SK-N-SH treated with all-trans-retinoic acid at 6 μM for 48 hours (cell line): ENCODE results near the gene EPN1.

ENCODE experiments used
- ATAC-seq: fragments of 200-7000 bp; cut with Tn5 transposase; 3 replicates; pipeline ENCODE4 v1.9.1; 2020; ENCODE audit warnings: mild to moderate bottlenecking, moderate library complexity
- CREB5 ChIP-seq: fragments of 250-450 bp; sonication (Bioruptor Pico); IDR thresholded peaks from 2 replicates; pipeline ENCODE4 v1.5.1; 2020; ENCODE audit warnings: low read depth, mild to moderate bottlenecking, moderate library complexity
- ESRRG ChIP-seq: fragments of 250-450 bp; sonication (Bioruptor Pico); IDR thresholded peaks from 2 replicates; pipeline ENCODE4 v1.6.1; 2021; ENCODE audit warnings: mild to moderate bottlenecking
- GLIS3 ChIP-seq: fragments of 250-450 bp; sonication (Bioruptor Pico); IDR thresholded peaks from 2 replicates; pipeline ENCODE4 v1.5.0; 2020; ENCODE audit warnings: mild to moderate bottlenecking, moderate library complexity
- ISL1 ChIP-seq: fragments of 250-450 bp; sonication (Bioruptor Pico); IDR thresholded peaks from 2 replicates; pipeline ENCODE4 v2.1.2; 2022; ENCODE audit warnings: mild to moderate bottlenecking, moderate library complexity
- OSR1 ChIP-seq: fragments of 250-450 bp; sonication (Bioruptor Pico); IDR thresholded peaks from 2 replicates; pipeline ENCODE4 v1.8.0; 2022; ENCODE audit warnings: moderate library complexity, mild to moderate bottlenecking, inconsistent platforms
- PATZ1 ChIP-seq: fragments of 250-450 bp; sonication (Bioruptor Pico); IDR thresholded peaks from 2 replicates; pipeline ENCODE4 v1.8.0; 2020; ENCODE audit warnings: mild to moderate bottlenecking, moderate library complexity, borderline replicate concordance
- POU6F1 ChIP-seq: fragments of 250-450 bp; sonication (Bioruptor Pico); IDR thresholded peaks from 2 replicates; pipeline ENCODE4 v1.8.0; 2021; ENCODE audit warnings: low read depth, mild to moderate bottlenecking, moderate library complexity, borderline replicate concordance
- RARB ChIP-seq: fragments of 250-450 bp; sonication (Bioruptor Pico); IDR thresholded peaks from 2 replicates; pipeline ENCODE4 v1.8.0; 2021; ENCODE audit warnings: mild to moderate bottlenecking, moderate library complexity
- SNAI2 ChIP-seq: fragments of 250-450 bp; sonication (Bioruptor Pico); IDR thresholded peaks from 2 replicates; pipeline ENCODE4 v1.5.0; 2020; ENCODE audit warnings: mild to moderate bottlenecking, moderate library complexity
- TCF4 ChIP-seq: fragments of 250-450 bp; sonication (Bioruptor Pico); IDR thresholded peaks from 2 replicates; pipeline ENCODE4 v1.8.0; 2021; ENCODE audit warnings: mild to moderate bottlenecking, moderate library complexity, borderline replicate concordance
- TOX ChIP-seq: fragments of 250-450 bp; sonication (Bioruptor Pico); IDR thresholded peaks from 2 replicates; pipeline ENCODE4 v1.8.0; 2021; ENCODE audit warnings: mild to moderate bottlenecking, moderate library complexity, borderline replicate concordance
- TSHZ2 ChIP-seq: fragments of 250-450 bp; sonication (Bioruptor Pico); IDR thresholded peaks from 2 replicates; pipeline ENCODE4 v1.5.0; 2020; ENCODE audit warnings: mild to moderate bottlenecking, moderate library complexity
- ZC3H10 ChIP-seq: fragments of 250-450 bp; sonication (Bioruptor Pico); IDR thresholded peaks from 2 replicates; pipeline ENCODE4 v1.5.1; 2021; ENCODE audit warnings: mild to moderate bottlenecking, moderate library complexity
- ZFP3 ChIP-seq: fragments of 250-450 bp; sonication (Bioruptor Pico); IDR thresholded peaks from 2 replicates; pipeline ENCODE4 v1.5.0; 2020; ENCODE audit warnings: mild to moderate bottlenecking, moderate library complexity
- ZFP30 ChIP-seq: fragments of 450-650 bp; formaldehyde crosslinking; IDR thresholded peaks from 2 replicates; pipeline ENCODE4 v1.5.0; 2022; ENCODE audit warnings: mild to moderate bottlenecking, moderate library complexity
- ZNF565 ChIP-seq: fragments of 450-650 bp; formaldehyde crosslinking; conservative IDR thresholded peaks from 2 replicates; pipeline ENCODE4 v1.5.0; 2020; ENCODE audit warnings: low read depth, mild to moderate bottlenecking, moderate library complexity
- ZNF70 ChIP-seq: fragments of 450-650 bp; formaldehyde crosslinking; IDR thresholded peaks from 2 replicates; pipeline ENCODE4 v1.5.0; 2020; ENCODE audit warnings: mild to moderate bottlenecking, moderate library complexity
- ZNF8 ChIP-seq: fragments of 450-650 bp; formaldehyde crosslinking; IDR thresholded peaks from 2 replicates; pipeline ENCODE4 v1.5.0; 2020; ENCODE audit warnings: mild to moderate bottlenecking, moderate library complexity

EPN1 gene

GRCh38 chr19:55686311-55687050, 11.5 kb downstream of the EPN1 start (continued):
- TF ChIP-seq ZNF8 (CRISPR knock-in tag) (no peak), RARB (CRISPR knock-in tag) (no peak), ZFP30 (CRISPR knock-in tag) (no peak), ESRRG (no peak), ZFP3 (no peak), TOX (CRISPR knock-in tag) (no peak), TCF4 (CRISPR knock-in tag) (no peak), GLIS3 (no peak)

- ATAC-seq = no peak
- TF ChIP-seq ZFP30 (CRISPR knock-in tag) = no peak
Measured at GRCh38 chr19:55687281-55688201, 12.5 kb downstream of the EPN1 start.

GRCh38 chr19:55688422-55689218, 13.6 kb downstream of the EPN1 start:
- ATAC-seq = no peak
- TF ChIP-seq TOX (CRISPR knock-in tag) (no peak), ZFP3 (no peak), SNAI2 (CRISPR knock-in tag) (no peak), RARB (CRISPR knock-in tag) (no peak), OSR1 (CRISPR knock-in tag) (no peak), ZNF70 (CRISPR knock-in tag) (no peak), GLIS3 (no peak), ZFP30 (CRISPR knock-in tag) (no peak), PATZ1 (CRISPR knock-in tag) (no peak), ZNF565 (no peak), TSHZ2 (CRISPR knock-in tag) (no peak), POU6F1 (CRISPR knock-in tag) (no peak), ISL1 (no peak)

- ATAC-seq = no peak
- no peak for TF ChIP-seq POU6F1 (CRISPR knock-in tag)
- TF ChIP-seq TCF4 (CRISPR knock-in tag) = no peak
- TF ChIP-seq GLIS3 = no peak
- TF ChIP-seq TSHZ2 (CRISPR knock-in tag) = no peak
- TF ChIP-seq ZNF8 (CRISPR knock-in tag) = no peak
- no peak for TF ChIP-seq ZC3H10 (CRISPR knock-in tag)
- no peak for TF ChIP-seq CREB5 (CRISPR knock-in tag)
- TF ChIP-seq ZNF70 (CRISPR knock-in tag) = no peak
- TF ChIP-seq OSR1 (CRISPR knock-in tag) = no peak
- TF ChIP-seq ZFP3 = no peak
- TF ChIP-seq, all 23 proteins: peak for 0
Measured at GRCh38 chr19:55689411-55690108, 14.5 kb downstream of the EPN1 start.
